HCT116 (cell line): Measurements from ENCODE around the gene ZBTB24. TPM values are rescaled to one million over a fixed set of nuclear protein-coding genes. Genes with fewer than 3 reads are reported as not detected.

Source experiments
- ATAC-seq: fragments of 200-7000 bp; cut with Tn5 transposase; 2 replicates; pipeline ENCODE4 v1.9.1; 2020; ENCODE audit warnings: mild to moderate bottlenecking, moderate library complexity
- BruUV-seq: library from RNA; stranded (reverse); fragments of 400-500 nt; replicated peaks from 2 replicates; lab custom pipeline; 2021; lab: Mats Ljungman, UMichigan
- CTCF ChIA-PET: fragments of 300-600 bp; sonication (Branson Sonifier 250); formaldehyde crosslinking; loops from one replicate; lab custom pipeline; 2021; ENCODE audit warnings: antibody characterized with exemption; lab: Charles Lee
- POLR2A ChIA-PET: fragments of 300-600, 350-600 bp; sonication (Branson Sonifier 250); formaldehyde crosslinking; loops from one replicate; lab custom pipeline; 2021; ENCODE audit warnings: antibody characterized with exemption; lab: Charles Lee
- RAD21 ChIA-PET, 2 experiments: fragments of 300-600 bp; sonication (Branson Sonifier 250); formaldehyde crosslinking; loops; one replicate each; lab custom pipeline; 2023; ENCODE audit warnings: low total read pairs in 2 of 2; ENCODE audit not compliant: uncharacterized antibody in 2 of 2, unreplicated experiment in 2 of 2, low non-redundant PET in 1 of 2; lab: Charles Lee
- DNase-seq: peaks from one replicate; pipeline ENCODE4 v3.0.0-alpha.2; 2010; ENCODE audit warnings: low read depth, low spot score
- H2AFZ ChIP-seq: fragments of 200-600 bp; shearing (Covaris generic), sonication (generic); 2 replicates; pipeline ENCODE4 v1.6.1; 2017; ENCODE audit warnings: low read depth, mixed run types, mixed read lengths, antibody characterized with exemption, low read length; ENCODE audit not compliant: poor library complexity, severe bottlenecking
- H3K27ac ChIP-seq: 2 replicates; pipeline ENCODE4 v1.5.1; 2012; ENCODE audit warnings: low read depth, low read length
- H3K27me3 ChIP-seq: fragments of 200-600 bp; sonication (generic); 2 replicates; pipeline ENCODE4 v1.6.1; 2016; ENCODE audit warnings: mixed run types, low read length, mixed read lengths; ENCODE audit not compliant: insufficient read depth
- H3K36me3 ChIP-seq, 2 experiments: fragments of 200-500 bp in 1 of 2; fragments of 200-600 bp in 1 of 2; sonication (Bioruptor generic) in 1 of 2; sonication (generic) in 1 of 2; 2 replicates each; pipeline versions ENCODE4 v1.5.1 to v1.6.1; 2014 to 2016; ENCODE audit warnings: low read length in 2 of 2, inconsistent platforms in 1 of 2, mixed read lengths in 1 of 2, mixed run types in 1 of 2; ENCODE audit not compliant: insufficient read depth in 2 of 2, control insufficient read depth in 1 of 2
- H3K4me1 ChIP-seq, 2 experiments: fragments of 200-600 bp in 1 of 2; sonication (generic) in 1 of 2; 2 replicates each; pipeline versions ENCODE4 v1.5.1 to v1.6.1; 2012 to 2017; ENCODE audit warnings: low read length in 2 of 2, inconsistent platforms in 1 of 2, mild to moderate bottlenecking in 1 of 2, mixed read lengths in 1 of 2, mixed run types in 1 of 2, moderate library complexity in 1 of 2; ENCODE audit not compliant: insufficient read depth in 2 of 2, control insufficient read depth in 1 of 2
- H3K4me2 ChIP-seq: fragments of 200-600 bp; sonication (generic); 2 replicates; pipeline ENCODE4 v1.6.1; 2017; ENCODE audit warnings: mixed run types, low read length, mixed read lengths
- H3K4me3 ChIP-seq, 2 experiments: fragments of 200-600 bp in 1 of 2; sonication (generic) in 1 of 2; replicated peaks in 1 of 2; 2 replicates each; pipeline ENCODE4 v1.5.1; 2011 to 2016; ENCODE audit warnings: low read length in 2 of 2, control low read depth in 1 of 2, low read depth in 1 of 2, mild to moderate bottlenecking in 1 of 2, mixed read lengths in 1 of 2, mixed run types in 1 of 2
- H3K79me2 ChIP-seq: fragments of 200-600 bp; sonication (generic); 2 replicates; pipeline ENCODE4 v1.6.1; 2017; ENCODE audit warnings: mild to moderate bottlenecking, mixed run types, low read length, moderate library complexity, mixed read lengths; ENCODE audit not compliant: insufficient read depth
- H3K9ac ChIP-seq: fragments of 200-600 bp; sonication (generic); 2 replicates; pipeline ENCODE4 v1.6.1; 2016; ENCODE audit warnings: low read length, mixed read lengths
- H3K9me2 ChIP-seq: fragments of 200-600 bp; sonication (generic), shearing (Covaris generic); 2 replicates; pipeline ENCODE4 v1.6.1; 2017; ENCODE audit warnings: mixed run types, mild to moderate bottlenecking, moderate library complexity; ENCODE audit not compliant: insufficient read depth
- H3K9me3 ChIP-seq, 2 experiments: fragments of 200-500 bp in 1 of 2; fragments of 200-600 bp in 1 of 2; sonication (Bioruptor generic) in 1 of 2; sonication (generic) in 1 of 2; 2 replicates each; pipeline ENCODE4 v1.6.1; 2014 to 2017; ENCODE audit warnings: low read length in 2 of 2, mixed read lengths in 2 of 2, inconsistent platforms in 1 of 2, low read depth in 1 of 2, mild to moderate bottlenecking in 1 of 2, mixed run types in 1 of 2, moderate library complexity in 1 of 2; ENCODE audit not compliant: control insufficient read depth in 1 of 2, insufficient read depth in 1 of 2
- H4K20me1 ChIP-seq: fragments of 200-600 bp; sonication (generic), shearing (Covaris generic); 2 replicates; pipeline ENCODE4 v1.6.1; 2017; ENCODE audit warnings: mixed run types, mild to moderate bottlenecking, moderate library complexity; ENCODE audit not compliant: insufficient read depth
- CTCF ChIP-seq, 3 experiments: fragments of 200-600 bp in 1 of 3; sonication (generic) in 1 of 3; IDR thresholded peaks in 2 of 3; conservative IDR thresholded peaks in 1 of 3; 2 replicates each; pipeline ENCODE4 v1.5.1; 2012 to 2017; ENCODE audit warnings: low read depth in 2 of 3, low read length in 2 of 3, antibody characterized with exemption in 1 of 3, borderline replicate concordance in 1 of 3, control low read depth in 1 of 3, mild to moderate bottlenecking in 1 of 3, mixed read lengths in 1 of 3, mixed run types in 1 of 3, moderate library complexity in 1 of 3; ENCODE audit not compliant: insufficient read depth in 1 of 3
- EGR1 ChIP-seq: IDR thresholded peaks from 2 replicates; pipeline ENCODE4 v1.6.1; 2012; ENCODE audit warnings: low read depth
- EZH2phosphoT487 ChIP-seq: fragments of 200-600 bp; IDR thresholded peaks from 2 replicates; pipeline ENCODE4 v1.6.1; 2018; ENCODE audit warnings: antibody characterized with exemption, borderline replicate concordance
- MAX ChIP-seq: IDR thresholded peaks from 2 replicates; pipeline ENCODE4 v1.6.1; 2012
- POLR2AphosphoS5 ChIP-seq: IDR thresholded peaks from 2 replicates; pipeline ENCODE4 v1.6.1; 2011; ENCODE audit warnings: mild to moderate bottlenecking, low read depth, low read length, moderate library complexity
- RAD21 ChIP-seq: IDR thresholded peaks from 2 replicates; pipeline ENCODE4 v1.6.1; 2012; ENCODE audit warnings: low read depth, mild to moderate bottlenecking
- TCF7L2 ChIP-seq: IDR thresholded peaks from 2 replicates; pipeline ENCODE4 v1.7.0; 2011; ENCODE audit warnings: borderline replicate concordance, inconsistent platforms; ENCODE audit not compliant: insufficient read depth, insufficient read length; ENCODE audit errors: extremely low read depth
- YY1 ChIP-seq: IDR thresholded peaks from 2 replicates; pipeline ENCODE4 v1.6.1; 2011; ENCODE audit warnings: low read length, low read depth, moderate library complexity, mild to moderate bottlenecking; ENCODE audit not compliant: insufficient replicate concordance; ENCODE audit errors: extremely low read depth
- ZBTB33 ChIP-seq: IDR thresholded peaks from 2 replicates; pipeline ENCODE4 v1.6.1; 2011; ENCODE audit warnings: mild to moderate bottlenecking, low read length, moderate library complexity; ENCODE audit not compliant: insufficient replicate concordance; ENCODE audit errors: extremely low read depth
- ZFX ChIP-seq: fragments of 450-650 bp; IDR thresholded peaks from 2 replicates; pipeline ENCODE4 v1.6.1; 2017
- intact Hi-C: fragments of 100-400 bp; cut with micrococcal nuclease; formaldehyde crosslinking; loops from 2 replicates; pipeline ENCODE4 v1.10.0; 2022
- total RNA-seq: library from RNA; stranded (reverse); gene quantifications from one replicate; pipeline ENCODE4 v1.2.1, GENCODE V29; 2021; ENCODE audit not compliant: unreplicated experiment

The ZBTB24 gene
- total RNA-seq, 1 experiment from 2014 or later = 11.3 TPM

- peak overlapping the region; percentile 93 for H3K4me2 ChIP-seq
- CTCF ChIA-PET = interaction anchor here (1.2 kb wide), 1 partner anchor 15 kb away, joined by 3 read pairs; the partner anchor contains the start of genes PPIL6 and SMPD2
- H3K9me3 ChIP-seq = no peaks in the 10 kb centered on the region
- ATAC-seq = peak; percentile 52
- no peaks in the 10 kb centered on the region for H3K27me3 ChIP-seq
- intact Hi-C loops = no loop called here
- peak overlapping the region; percentile 82 to 85 for H3K4me3 ChIP-seq
- RAD21 ChIA-PET = no interaction called here
- H3K79me2 ChIP-seq = no peaks in the 10 kb centered on the region
- no peaks in the 10 kb centered on the region for H4K20me1 ChIP-seq
- H3K9ac ChIP-seq = peak overlapping the region; percentile 61
- H3K36me3 ChIP-seq = peaks cover 0 to 5% of the 10 kb centered on the region in 2 experiments; a peak in 1 of 4 replicates
- TF ChIP-seq TCF7L2 (no peak), ZFX (peak; percentile 8; the same call in 1 of the 2 replicates), EZH2phosphoT487 (no peak), EGR1 (peak; percentile 78)
- DNase-seq = no peak
- H2AFZ ChIP-seq = peak overlapping the region; percentile 32
- H3K9me2 ChIP-seq = no peaks in the 10 kb centered on the region
- POLR2A ChIA-PET = interaction anchor here (1.2 to 1.4 kb wide), 2 partner anchors 14 to 16 kb away, joined by 3 to 5 read pairs; partner anchors contain the start of genes PPIL6 and SMPD2
- BruUV-seq = no TSS peak
- H3K4me1 ChIP-seq = peaks cover 4 to 43% of the 10 kb centered on the region in 2 experiments; a peak in 3 of 4 replicates
- peak overlapping the region; percentile 77 for H3K27ac ChIP-seq
These were observed 26.9 kb downstream of the ZBTB24 start for GRCh38 chr6:109456111-109456583.

- peak within 1 kb of the TSS; percentile 32 for H2AFZ ChIP-seq
- H3K4me1 ChIP-seq = peaks cover 4 to 43% of the 10 kb centered on the region in 2 experiments; a peak in 3 of 4 replicates
- peak within 1 kb of the TSS; percentile 77 for H3K27ac ChIP-seq
- H3K4me2 ChIP-seq = peak within 1 kb of the TSS; percentile 93
- H3K79me2 ChIP-seq = no peaks in the 10 kb centered on the region
- DNase-seq (no peak), ATAC-seq (peak; percentile 91)
- H4K20me1 ChIP-seq = no peaks in the 10 kb centered on the region
- H3K4me3 ChIP-seq = peak within 1 kb of the TSS; percentile 82 to 85
- H3K9me3 ChIP-seq = no peaks in the 10 kb centered on the region
- ChIA-PET RAD21 (no interaction called here), CTCF (interaction anchor here (1.2 kb wide), 1 partner anchor 15 kb away, joined by 3 read pairs; the partner anchor contains the start of genes PPIL6 and SMPD2), POLR2A (interaction anchor here (0.6 to 1.4 kb wide), 4 partner anchors 13 to 1626 kb away, joined by 3 to 5 read pairs (median 4); partner anchors contain the start of genes PPIL6 and SMPD2)
- TF ChIP-seq ZBTB33 (no peak), EGR1 (no peak), ZFX (0 out of 2 replicates have a peak, but pooled peaks have one; percentile 33), YY1 (no peak), RAD21 (no peak), EZH2phosphoT487 (no peak), MAX (peak; percentile 18; the same call in 1 of the 2 replicates), POLR2AphosphoS5 (peak; percentile 70), CTCF (IDR thresholded peaks at IDR 0.05 in 2 of 3, conservative IDR thresholded peaks at IDR 0.05 in 1 of 3; ENCODE audit: borderline replicate concordance in 1 of 3, insufficient read depth in 1 of 3, low read depth in 2 of 3, low read length in 2 of 3) (peak in 1 of 3 experiments; percentile 46; a peak in 2 of 6 replicates)
- BruUV-seq = no TSS peak
- H3K9ac ChIP-seq = peak within 1 kb of the TSS; percentile 61
- intact Hi-C loops = no loop called here
- no peaks in the 10 kb centered on the region for H3K9me2 ChIP-seq
- H3K36me3 ChIP-seq = peaks cover 0 to 5% of the 10 kb centered on the region in 2 experiments; a peak in 1 of 4 replicates
- no peaks in the 10 kb centered on the region for H3K27me3 ChIP-seq
These were observed 27.4 kb downstream of the ZBTB24 start, which contains the start of gene MICAL1 for GRCh38 chr6:109455437-109456110. MICAL1 (minus strand) TSS chr6:109455772; CDS start chr6:109454196, 1,576 bp downstream.
